HCT116 (cell line): ENCODE results near the gene ADGRG1. TPM values are rescaled to one million over a fixed set of nuclear protein-coding genes. Genes with fewer than 3 reads are reported as not detected.

Experiments
- ATAC-seq: fragments of 200-7000 bp; cut with Tn5 transposase; 2 replicates; pipeline ENCODE4 v1.9.1; 2020; ENCODE audit warnings: mild to moderate bottlenecking, moderate library complexity
- BruUV-seq: library from RNA; stranded (reverse); fragments of 400-500 nt; replicated peaks from 2 replicates; lab custom pipeline; 2021; lab: Mats Ljungman, UMichigan
- CTCF ChIA-PET: fragments of 300-600 bp; sonication (Branson Sonifier 250); formaldehyde crosslinking; loops from one replicate; lab custom pipeline; 2021; ENCODE audit warnings: antibody characterized with exemption; lab: Charles Lee
- POLR2A ChIA-PET: fragments of 300-600, 350-600 bp; sonication (Branson Sonifier 250); formaldehyde crosslinking; loops from one replicate; lab custom pipeline; 2021; ENCODE audit warnings: antibody characterized with exemption; lab: Charles Lee
- RAD21 ChIA-PET, 2 experiments: fragments of 300-600 bp; sonication (Branson Sonifier 250); formaldehyde crosslinking; loops; one replicate each; lab custom pipeline; 2023; ENCODE audit warnings: low total read pairs in 2 of 2; ENCODE audit not compliant: uncharacterized antibody in 2 of 2, unreplicated experiment in 2 of 2, low non-redundant PET in 1 of 2; lab: Charles Lee
- DNase-seq: peaks from one replicate; pipeline ENCODE4 v3.0.0-alpha.2; 2010; ENCODE audit warnings: low read depth, low spot score
- H2AFZ ChIP-seq: fragments of 200-600 bp; shearing (Covaris generic), sonication (generic); 2 replicates; pipeline ENCODE4 v1.6.1; 2017; ENCODE audit warnings: low read depth, mixed run types, mixed read lengths, antibody characterized with exemption, low read length; ENCODE audit not compliant: poor library complexity, severe bottlenecking
- H3K27ac ChIP-seq: 2 replicates; pipeline ENCODE4 v1.5.1; 2012; ENCODE audit warnings: low read depth, low read length
- H3K27me3 ChIP-seq: fragments of 200-600 bp; sonication (generic); 2 replicates; pipeline ENCODE4 v1.6.1; 2016; ENCODE audit warnings: mixed run types, low read length, mixed read lengths; ENCODE audit not compliant: insufficient read depth
- H3K36me3 ChIP-seq, 2 experiments: fragments of 200-500 bp in 1 of 2; fragments of 200-600 bp in 1 of 2; sonication (Bioruptor generic) in 1 of 2; sonication (generic) in 1 of 2; 2 replicates each; pipeline versions ENCODE4 v1.5.1 to v1.6.1; 2014 to 2016; ENCODE audit warnings: low read length in 2 of 2, inconsistent platforms in 1 of 2, mixed read lengths in 1 of 2, mixed run types in 1 of 2; ENCODE audit not compliant: insufficient read depth in 2 of 2, control insufficient read depth in 1 of 2
- H3K4me1 ChIP-seq, 2 experiments: fragments of 200-600 bp in 1 of 2; sonication (generic) in 1 of 2; 2 replicates each; pipeline versions ENCODE4 v1.5.1 to v1.6.1; 2012 to 2017; ENCODE audit warnings: low read length in 2 of 2, inconsistent platforms in 1 of 2, mild to moderate bottlenecking in 1 of 2, mixed read lengths in 1 of 2, mixed run types in 1 of 2, moderate library complexity in 1 of 2; ENCODE audit not compliant: insufficient read depth in 2 of 2, control insufficient read depth in 1 of 2
- H3K4me2 ChIP-seq: fragments of 200-600 bp; sonication (generic); 2 replicates; pipeline ENCODE4 v1.6.1; 2017; ENCODE audit warnings: mixed run types, low read length, mixed read lengths
- H3K4me3 ChIP-seq, 2 experiments: fragments of 200-600 bp in 1 of 2; sonication (generic) in 1 of 2; replicated peaks in 1 of 2; 2 replicates each; pipeline ENCODE4 v1.5.1; 2011 to 2016; ENCODE audit warnings: low read length in 2 of 2, control low read depth in 1 of 2, low read depth in 1 of 2, mild to moderate bottlenecking in 1 of 2, mixed read lengths in 1 of 2, mixed run types in 1 of 2
- H3K79me2 ChIP-seq: fragments of 200-600 bp; sonication (generic); 2 replicates; pipeline ENCODE4 v1.6.1; 2017; ENCODE audit warnings: mild to moderate bottlenecking, mixed run types, low read length, moderate library complexity, mixed read lengths; ENCODE audit not compliant: insufficient read depth
- H3K9ac ChIP-seq: fragments of 200-600 bp; sonication (generic); 2 replicates; pipeline ENCODE4 v1.6.1; 2016; ENCODE audit warnings: low read length, mixed read lengths
- H3K9me2 ChIP-seq: fragments of 200-600 bp; sonication (generic), shearing (Covaris generic); 2 replicates; pipeline ENCODE4 v1.6.1; 2017; ENCODE audit warnings: mixed run types, mild to moderate bottlenecking, moderate library complexity; ENCODE audit not compliant: insufficient read depth
- H3K9me3 ChIP-seq, 2 experiments: fragments of 200-500 bp in 1 of 2; fragments of 200-600 bp in 1 of 2; sonication (Bioruptor generic) in 1 of 2; sonication (generic) in 1 of 2; 2 replicates each; pipeline ENCODE4 v1.6.1; 2014 to 2017; ENCODE audit warnings: low read length in 2 of 2, mixed read lengths in 2 of 2, inconsistent platforms in 1 of 2, low read depth in 1 of 2, mild to moderate bottlenecking in 1 of 2, mixed run types in 1 of 2, moderate library complexity in 1 of 2; ENCODE audit not compliant: control insufficient read depth in 1 of 2, insufficient read depth in 1 of 2
- H4K20me1 ChIP-seq: fragments of 200-600 bp; sonication (generic), shearing (Covaris generic); 2 replicates; pipeline ENCODE4 v1.6.1; 2017; ENCODE audit warnings: mixed run types, mild to moderate bottlenecking, moderate library complexity; ENCODE audit not compliant: insufficient read depth
- CBX3 ChIP-seq: IDR thresholded peaks from 2 replicates; pipeline ENCODE4 v1.6.1; 2012; ENCODE audit warnings: low read depth
- CEBPB ChIP-seq: IDR thresholded peaks from 2 replicates; pipeline ENCODE4 v1.6.1; 2012; ENCODE audit warnings: low read depth
- EGR1 ChIP-seq: IDR thresholded peaks from 2 replicates; pipeline ENCODE4 v1.6.1; 2012; ENCODE audit warnings: low read depth
- ELF1 ChIP-seq: IDR thresholded peaks from 2 replicates; pipeline ENCODE4 v1.6.1; 2012; ENCODE audit warnings: low read depth, borderline replicate concordance
- EZH2phosphoT487 ChIP-seq: fragments of 200-600 bp; IDR thresholded peaks from 2 replicates; pipeline ENCODE4 v1.6.1; 2018; ENCODE audit warnings: antibody characterized with exemption, borderline replicate concordance
- FOSL1 ChIP-seq: IDR thresholded peaks from 2 replicates; pipeline ENCODE4 v1.6.1; 2012; ENCODE audit warnings: low read depth
- JUND ChIP-seq: IDR thresholded peaks from 2 replicates; pipeline ENCODE4 v1.6.1; 2012
- POLR2A ChIP-seq: IDR thresholded peaks from 2 replicates; pipeline ENCODE4 v1.7.0; 2011; ENCODE audit warnings: borderline replicate concordance; ENCODE audit not compliant: insufficient read depth, insufficient read length; ENCODE audit errors: extremely low read depth
- SIN3A ChIP-seq: IDR thresholded peaks from 2 replicates; pipeline ENCODE4 v1.6.1; 2012; ENCODE audit warnings: low read depth
- SP1 ChIP-seq: IDR thresholded peaks from 2 replicates; pipeline ENCODE4 v1.6.1; 2012; ENCODE audit warnings: low read depth
- SRF ChIP-seq: IDR thresholded peaks from 2 replicates; pipeline ENCODE4 v1.6.1; 2012; ENCODE audit warnings: low read depth
- ZNF274 ChIP-seq: fragments of 200-500 bp; sonication (Bioruptor generic); IDR thresholded peaks from 2 replicates; pipeline ENCODE4 v1.6.1; 2014; ENCODE audit warnings: mild to moderate bottlenecking, low read depth, low read length, inconsistent platforms
- intact Hi-C: fragments of 100-400 bp; cut with micrococcal nuclease; formaldehyde crosslinking; loops from 2 replicates; pipeline ENCODE4 v1.10.0; 2022
- total RNA-seq: library from RNA; stranded (reverse); gene quantifications from one replicate; pipeline ENCODE4 v1.2.1, GENCODE V29; 2021; ENCODE audit not compliant: unreplicated experiment
- TF ChIP-seq, protein P1 (sequence below): IDR thresholded peaks from 2 replicates; pipeline ENCODE4 v1.6.1; 2011; ENCODE audit warnings: mild to moderate bottlenecking, low read length, moderate library complexity; ENCODE audit not compliant: insufficient replicate concordance; ENCODE audit errors: extremely low read depth
- TF ChIP-seq, protein P2 (sequence below): IDR thresholded peaks from 2 replicates; pipeline ENCODE4 v1.6.1; 2012; ENCODE audit warnings: low read depth

The ADGRG1 gene
- total RNA-seq, 1 experiment from 2014 or later: 36.4 TPM

DNA sequence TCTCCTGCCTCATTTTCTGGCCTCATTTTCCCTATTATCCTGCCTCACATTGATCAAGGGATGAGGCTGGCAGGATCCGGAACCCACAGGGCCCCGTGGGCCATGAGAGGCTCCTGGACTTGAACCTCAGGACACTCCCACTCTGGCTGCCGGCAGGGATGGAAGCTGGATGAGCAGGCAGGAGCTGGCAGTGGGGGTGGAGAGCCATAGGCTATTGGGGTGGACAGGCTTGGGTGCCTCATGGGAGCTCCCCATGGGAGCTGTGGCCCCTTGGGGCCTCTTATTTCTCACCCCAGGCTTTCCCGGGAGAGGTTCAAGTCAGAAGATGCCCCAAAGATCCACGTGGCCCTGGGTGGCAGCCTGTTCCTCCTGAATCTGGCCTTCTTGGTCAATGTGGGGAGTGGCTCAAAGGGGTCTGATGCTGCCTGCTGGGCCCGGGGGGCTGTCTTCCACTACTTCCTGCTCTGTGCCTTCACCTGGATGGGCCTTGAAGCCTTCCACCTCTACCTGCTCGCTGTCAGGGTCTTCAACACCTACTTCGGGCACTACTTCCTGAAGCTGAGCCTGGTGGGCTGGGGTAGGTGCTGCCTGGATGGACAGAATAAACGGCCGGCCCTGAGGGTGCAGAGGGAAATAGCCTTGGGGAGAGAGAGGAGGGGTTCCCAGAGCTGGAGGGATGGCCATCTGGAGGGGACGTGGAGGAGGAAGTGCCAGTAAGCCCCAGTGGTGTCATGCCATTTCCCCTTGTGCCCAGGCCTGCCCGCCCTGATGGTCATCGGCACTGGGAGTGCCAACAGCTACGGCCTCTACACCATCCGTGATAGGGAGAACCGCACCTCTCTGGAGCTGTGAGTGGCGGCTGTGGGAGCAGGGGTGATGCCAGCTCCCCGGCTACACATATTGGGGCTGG is 55.5 kb downstream of the ADGRG1 start (continued):
- TF ChIP-seq, protein P1, sequence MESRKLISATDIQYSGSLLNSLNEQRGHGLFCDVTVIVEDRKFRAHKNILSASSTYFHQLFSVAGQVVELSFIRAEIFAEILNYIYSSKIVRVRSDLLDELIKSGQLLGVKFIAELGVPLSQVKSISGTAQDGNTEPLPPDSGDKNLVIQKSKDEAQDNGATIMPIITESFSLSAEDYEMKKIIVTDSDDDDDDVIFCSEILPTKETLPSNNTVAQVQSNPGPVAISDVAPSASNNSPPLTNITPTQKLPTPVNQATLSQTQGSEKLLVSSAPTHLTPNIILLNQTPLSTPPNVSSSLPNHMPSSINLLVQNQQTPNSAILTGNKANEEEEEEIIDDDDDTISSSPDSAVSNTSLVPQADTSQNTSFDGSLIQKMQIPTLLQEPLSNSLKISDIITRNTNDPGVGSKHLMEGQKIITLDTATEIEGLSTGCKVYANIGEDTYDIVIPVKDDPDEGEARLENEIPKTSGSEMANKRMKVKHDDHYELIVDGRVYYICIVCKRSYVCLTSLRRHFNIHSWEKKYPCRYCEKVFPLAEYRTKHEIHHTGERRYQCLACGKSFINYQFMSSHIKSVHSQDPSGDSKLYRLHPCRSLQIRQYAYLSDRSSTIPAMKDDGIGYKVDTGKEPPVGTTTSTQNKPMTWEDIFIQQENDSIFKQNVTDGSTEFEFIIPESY: no peak
- no peak for TF ChIP-seq CBX3
- TF ChIP-seq SIN3A: no peak
- TF ChIP-seq ELF1: no peak
- no peak for TF ChIP-seq SRF

DNA sequence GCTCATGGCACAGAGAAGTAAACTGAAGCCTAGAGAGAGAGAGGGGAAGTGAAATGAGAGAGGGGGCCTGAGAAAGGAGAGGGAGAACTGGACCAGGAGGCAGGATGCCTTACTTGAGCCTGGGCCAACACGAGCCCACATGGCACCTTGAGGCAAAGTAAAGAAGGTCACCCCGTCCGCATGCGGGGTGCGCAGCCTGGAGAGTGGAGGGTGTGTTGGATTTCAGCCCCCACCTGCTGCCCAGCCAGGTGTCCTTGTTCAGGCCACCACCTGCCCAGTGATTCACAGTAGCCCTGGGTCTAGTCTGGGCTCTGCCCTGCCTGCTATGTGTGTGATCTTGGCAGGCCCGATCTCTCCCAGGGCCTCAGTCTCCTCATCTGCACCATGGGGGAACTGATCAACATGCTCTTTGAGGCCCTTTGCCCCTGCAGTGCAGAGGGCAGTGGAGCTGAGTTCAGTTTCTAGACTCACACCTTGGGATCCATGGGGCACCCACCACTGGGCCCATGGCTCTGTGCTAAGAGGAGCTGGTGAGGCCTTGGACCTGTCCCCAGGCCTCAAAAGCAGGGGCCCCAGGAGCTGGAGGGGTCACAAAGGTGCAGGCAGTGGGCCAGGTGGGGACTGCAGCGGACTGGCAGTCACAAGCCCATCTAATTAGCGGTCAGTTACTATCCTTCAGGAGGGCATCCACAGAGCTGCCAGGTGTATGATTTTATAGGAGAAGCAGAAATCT is 56.4 kb downstream of the ADGRG1 start:
- RAD21 ChIA-PET: no interaction called here
- intact Hi-C loops: no loop called here

More for the DNA sequence above, 56.4 kb downstream of the ADGRG1 start:
- no peaks in the 10 kb centered on the region for H3K9me2 ChIP-seq
- H3K27me3 ChIP-seq: no peaks in the 10 kb centered on the region
- POLR2A ChIA-PET: interaction anchor here (1.2 kb wide), 1 partner anchor 50 kb away, joined by 3 read pairs; the partner anchor contains the start of gene KATNB1
- ATAC-seq: no peak
- no peak overlapping the region for H3K4me2 ChIP-seq
- H3K4me3 ChIP-seq: no peak overlapping the region
- TF ChIP-seq, protein P1: no peak
- TF ChIP-seq CEBPB (no peak), SP1 (no peak), JUND (no peak), POLR2A (no peak), FOSL1 (no peak), EZH2phosphoT487 (no peak), EGR1 (no peak), ZNF274 (no peak)
- TF ChIP-seq, protein P2, sequence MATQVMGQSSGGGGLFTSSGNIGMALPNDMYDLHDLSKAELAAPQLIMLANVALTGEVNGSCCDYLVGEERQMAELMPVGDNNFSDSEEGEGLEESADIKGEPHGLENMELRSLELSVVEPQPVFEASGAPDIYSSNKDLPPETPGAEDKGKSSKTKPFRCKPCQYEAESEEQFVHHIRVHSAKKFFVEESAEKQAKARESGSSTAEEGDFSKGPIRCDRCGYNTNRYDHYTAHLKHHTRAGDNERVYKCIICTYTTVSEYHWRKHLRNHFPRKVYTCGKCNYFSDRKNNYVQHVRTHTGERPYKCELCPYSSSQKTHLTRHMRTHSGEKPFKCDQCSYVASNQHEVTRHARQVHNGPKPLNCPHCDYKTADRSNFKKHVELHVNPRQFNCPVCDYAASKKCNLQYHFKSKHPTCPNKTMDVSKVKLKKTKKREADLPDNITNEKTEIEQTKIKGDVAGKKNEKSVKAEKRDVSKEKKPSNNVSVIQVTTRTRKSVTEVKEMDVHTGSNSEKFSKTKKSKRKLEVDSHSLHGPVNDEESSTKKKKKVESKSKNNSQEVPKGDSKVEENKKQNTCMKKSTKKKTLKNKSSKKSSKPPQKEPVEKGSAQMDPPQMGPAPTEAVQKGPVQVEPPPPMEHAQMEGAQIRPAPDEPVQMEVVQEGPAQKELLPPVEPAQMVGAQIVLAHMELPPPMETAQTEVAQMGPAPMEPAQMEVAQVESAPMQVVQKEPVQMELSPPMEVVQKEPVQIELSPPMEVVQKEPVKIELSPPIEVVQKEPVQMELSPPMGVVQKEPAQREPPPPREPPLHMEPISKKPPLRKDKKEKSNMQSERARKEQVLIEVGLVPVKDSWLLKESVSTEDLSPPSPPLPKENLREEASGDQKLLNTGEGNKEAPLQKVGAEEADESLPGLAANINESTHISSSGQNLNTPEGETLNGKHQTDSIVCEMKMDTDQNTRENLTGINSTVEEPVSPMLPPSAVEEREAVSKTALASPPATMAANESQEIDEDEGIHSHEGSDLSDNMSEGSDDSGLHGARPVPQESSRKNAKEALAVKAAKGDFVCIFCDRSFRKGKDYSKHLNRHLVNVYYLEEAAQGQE: no peak
- TF ChIP-seq, all 23 proteins: peak for 0
- BruUV-seq: no TSS peak
- H3K36me3 ChIP-seq: no peaks in the 10 kb centered on the region
- no peaks in the 10 kb centered on the region for H4K20me1 ChIP-seq
- H2AFZ ChIP-seq: no peak overlapping the region
- no peak for DNase-seq
- CTCF ChIA-PET: no interaction called here
- no peaks in the 10 kb centered on the region for H3K79me2 ChIP-seq
- H3K9me3 ChIP-seq: no peaks in the 10 kb centered on the region
- H3K9ac ChIP-seq: no peak overlapping the region
- H3K27ac ChIP-seq: no peak overlapping the region
- H3K4me1 ChIP-seq: no peaks in the 10 kb centered on the region
